Effector memory CD8-positive, alpha-beta T cell (primary cell): ENCODE data around the gene SLC2A2.

Experiments
- ATAC-seq: fragments of 150-1000 bp; cut with Tn5 transposase; replicated peaks from 2 replicates; pipeline ENCODE4 v1.10.0; 2021; ENCODE audit warnings: mild to moderate bottlenecking, moderate library complexity
- DNase-seq, 3 experiments: peaks; one replicate each; pipeline ENCODE4 v3.0.0; 2021
- H3K27ac Mint-ChIP-seq, 2 donors: one replicate each; pipeline ENCODE4 v1.8.0; 2022; ENCODE audit warnings: mild to moderate bottlenecking in 2 of 2, mixed read lengths in 2 of 2, moderate library complexity in 2 of 2
- H3K27me3 Mint-ChIP-seq, 2 donors: one replicate each; pipeline ENCODE4 v1.8.0; 2022; ENCODE audit warnings: mixed read lengths in 2 of 2
- H3K36me3 Mint-ChIP-seq: one replicate; pipeline ENCODE4 v1.8.0; 2022; ENCODE audit warnings: mild to moderate bottlenecking, moderate library complexity, mixed read lengths; ENCODE audit not compliant: insufficient read depth
- H3K4me1 Mint-ChIP-seq, 2 donors: one replicate each; pipeline ENCODE4 v1.8.0; 2022; ENCODE audit warnings: low read depth in 2 of 2, mixed read lengths in 2 of 2
- H3K4me3 Mint-ChIP-seq, 2 donors: one replicate each; pipeline ENCODE4 v1.8.0; 2022; ENCODE audit warnings: mild to moderate bottlenecking in 2 of 2, mixed read lengths in 2 of 2, moderate library complexity in 2 of 2
- H3K9me3 Mint-ChIP-seq, 2 donors: one replicate each; pipeline ENCODE4 v1.8.0; 2022; ENCODE audit warnings: mixed read lengths in 2 of 2
- total RNA-seq, 9 experiments: gene quantifications; one replicate each; lab custom pipeline; 2026; lab: John Stamatoyannopoulos, UW

SLC2A2 gene
- 0 reads per million in 9 experiments for total RNA-seq

- Mint-ChIP-seq H3K4me3 (no peak within 1 kb of the TSS), H3K36me3 (no peaks in the 10 kb centered on the region), H3K4me1 (no peaks in the 10 kb centered on the region), H3K9me3 (no peaks in the 10 kb centered on the region), H3K27ac (no peak within 1 kb of the TSS), H3K27me3 (peaks cover 12 to 27% of the 10 kb centered on the region in 2 donors)
- ATAC-seq (no peak), DNase-seq (no peak)
Measured at GRCh38 chr3:171026597-171027293, at the start of gene SLC2A2. Gene SLC2A2, minus strand, starts transcription at chr3:171026720. Its CDS starts 50 bp downstream, at chr3:171026670.

- no peaks in the 10 kb centered on the region for H3K4me1 Mint-ChIP-seq
- no peak for ATAC-seq
- H3K36me3 Mint-ChIP-seq, result peaks cover 51% of the 10 kb centered on the region
- H3K27ac Mint-ChIP-seq, result no peak overlapping the region
- no peaks in the 10 kb centered on the region for H3K27me3 Mint-ChIP-seq
- no peak for DNase-seq
- H3K4me3 Mint-ChIP-seq, result no peak overlapping the region
- no peaks in the 10 kb centered on the region for H3K9me3 Mint-ChIP-seq
Measured at GRCh38 chr3:171072432-171072831, 45.9 kb upstream of the SLC2A2 start.

GRCh38 chr3:171068658-171069057, 42.1 kb upstream of the SLC2A2 start:
- no peaks in the 10 kb centered on the region for H3K9me3 Mint-ChIP-seq
- H3K27ac Mint-ChIP-seq, result no peak overlapping the region
- H3K4me1 Mint-ChIP-seq, result no peaks in the 10 kb centered on the region
- H3K4me3 Mint-ChIP-seq, result no peak overlapping the region
- H3K36me3 Mint-ChIP-seq, result peaks cover 60% of the 10 kb centered on the region
- no peaks in the 10 kb centered on the region for H3K27me3 Mint-ChIP-seq
- DNase-seq (no peak), ATAC-seq (no peak)

GRCh38 chr3:171066206-171066605, 39.7 kb upstream of the SLC2A2 start:
- ATAC-seq, result no peak
- H3K4me3 Mint-ChIP-seq, result no peak overlapping the region
- peaks cover 59% of the 10 kb centered on the region for H3K36me3 Mint-ChIP-seq
- no peak overlapping the region for H3K27ac Mint-ChIP-seq
- no peaks in the 10 kb centered on the region for H3K9me3 Mint-ChIP-seq
- no peak for DNase-seq
- H3K4me1 Mint-ChIP-seq, result no peaks in the 10 kb centered on the region
- H3K27me3 Mint-ChIP-seq, result no peaks in the 10 kb centered on the region

- ATAC-seq (no peak), DNase-seq (no peak)
- Mint-ChIP-seq H3K27ac (no peak overlapping the region), H3K4me3 (no peak overlapping the region), H3K9me3 (no peaks in the 10 kb centered on the region), H3K4me1 (no peaks in the 10 kb centered on the region), H3K36me3 (peaks cover 59% of the 10 kb centered on the region), H3K27me3 (no peaks in the 10 kb centered on the region)
Measured at GRCh38 chr3:171065732-171066131, 39.2 kb upstream of the SLC2A2 start.

GRCh38 chr3:171064461-171064860, 37.9 kb upstream of the SLC2A2 start:
- DNase-seq (no peak), ATAC-seq (no peak)
- no peaks in the 10 kb centered on the region for H3K9me3 Mint-ChIP-seq
- H3K27me3 Mint-ChIP-seq, result no peaks in the 10 kb centered on the region
- no peaks in the 10 kb centered on the region for H3K4me1 Mint-ChIP-seq
- H3K27ac Mint-ChIP-seq, result no peak overlapping the region
- no peak overlapping the region for H3K4me3 Mint-ChIP-seq
- peaks cover 48% of the 10 kb centered on the region for H3K36me3 Mint-ChIP-seq

GRCh38 chr3:171061749-171062148, 35.2 kb upstream of the SLC2A2 start:
- Mint-ChIP-seq H3K4me1 (no peaks in the 10 kb centered on the region), H3K9me3 (no peaks in the 10 kb centered on the region), H3K4me3 (no peak overlapping the region), H3K27ac (peak overlapping the region in 1 of 2 donors; percentile 9), H3K27me3 (no peaks in the 10 kb centered on the region), H3K36me3 (peaks cover 27% of the 10 kb centered on the region)
- no peak for ATAC-seq
- no peak for DNase-seq

GRCh38 chr3:171059978-171060377, 33.5 kb upstream of the SLC2A2 start:
- no peak for ATAC-seq
- no peaks in the 10 kb centered on the region for H3K27me3 Mint-ChIP-seq

GRCh38 chr3:171058873-171059603, 32.5 kb upstream of the SLC2A2 start:
- H3K9me3 Mint-ChIP-seq, result no peaks in the 10 kb centered on the region
- H3K4me3 Mint-ChIP-seq, result no peak overlapping the region
- no peak overlapping the region for H3K27ac Mint-ChIP-seq
- H3K36me3 Mint-ChIP-seq, result peaks cover 6% of the 10 kb centered on the region
- ATAC-seq (no peak), DNase-seq (no peak)
- H3K27me3 Mint-ChIP-seq, result no peaks in the 10 kb centered on the region
- H3K4me1 Mint-ChIP-seq, result no peaks in the 10 kb centered on the region

More at GRCh38 chr3:171059978-171060377, 33.5 kb upstream of the SLC2A2 start:
- Mint-ChIP-seq H3K4me1 (no peaks in the 10 kb centered on the region), H3K9me3 (no peaks in the 10 kb centered on the region), H3K27ac (no peak overlapping the region), H3K4me3 (no peak overlapping the region), H3K36me3 (peaks cover 11% of the 10 kb centered on the region)
- DNase-seq, result no peak

GRCh38 chr3:171058058-171058457, 31.5 kb upstream of the SLC2A2 start:
- Mint-ChIP-seq H3K9me3 (no peaks in the 10 kb centered on the region), H3K4me3 (no peak overlapping the region), H3K4me1 (no peaks in the 10 kb centered on the region), H3K27me3 (no peaks in the 10 kb centered on the region), H3K36me3 (peaks cover 6% of the 10 kb centered on the region), H3K27ac (no peak overlapping the region)
- DNase-seq (no peak), ATAC-seq (no peak)

GRCh38 chr3:171057072-171057471, 30.6 kb upstream of the SLC2A2 start:
- Mint-ChIP-seq H3K27ac (no peak overlapping the region), H3K36me3 (peaks cover 5% of the 10 kb centered on the region), H3K27me3 (no peaks in the 10 kb centered on the region), H3K4me1 (no peaks in the 10 kb centered on the region), H3K4me3 (no peak overlapping the region), H3K9me3 (no peaks in the 10 kb centered on the region)
- ATAC-seq, result no peak
- DNase-seq, result no peak

- Mint-ChIP-seq H3K4me3 (no peak overlapping the region), H3K4me1 (no peaks in the 10 kb centered on the region), H3K27me3 (no peaks in the 10 kb centered on the region), H3K27ac (no peak overlapping the region), H3K36me3 (peaks cover 2% of the 10 kb centered on the region), H3K9me3 (no peaks in the 10 kb centered on the region)
- ATAC-seq (no peak), DNase-seq (no peak)
Measured at GRCh38 chr3:171056528-171056927, 30.0 kb upstream of the SLC2A2 start.

GRCh38 chr3:171055336-171056178, 29.0 kb upstream of the SLC2A2 start:
- Mint-ChIP-seq H3K4me1 (no peaks in the 10 kb centered on the region), H3K36me3 (peaks cover 2% of the 10 kb centered on the region), H3K27me3 (peaks cover 0 to 2% of the 10 kb centered on the region in 2 donors), H3K9me3 (no peaks in the 10 kb centered on the region), H3K27ac (no peak overlapping the region), H3K4me3 (no peak overlapping the region)
- DNase-seq (no peak), ATAC-seq (no peak)
